Measurements from ENCODE around the gene PPP1R15B.

DNA sequence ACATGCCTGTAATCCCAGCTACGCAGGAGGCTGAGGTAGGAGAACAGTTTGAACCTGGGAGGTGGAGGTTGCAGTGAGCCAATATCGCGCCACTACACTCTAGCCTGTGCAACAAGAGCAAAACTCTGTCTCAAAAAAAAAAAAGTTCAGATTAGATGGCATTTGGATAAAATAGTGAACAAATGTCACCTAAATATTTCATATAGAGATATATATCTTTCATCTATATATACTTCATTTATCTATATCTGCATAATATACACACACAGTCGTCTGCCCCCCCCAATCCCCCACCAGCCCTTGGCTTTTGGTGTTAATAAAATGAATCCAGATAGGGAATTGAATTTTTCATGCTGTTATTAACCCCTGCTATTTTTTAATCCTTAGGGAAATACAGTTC lies 5.0 kb downstream of the PPP1R15B start:
- TF ChIP-seq, protein P1, sequence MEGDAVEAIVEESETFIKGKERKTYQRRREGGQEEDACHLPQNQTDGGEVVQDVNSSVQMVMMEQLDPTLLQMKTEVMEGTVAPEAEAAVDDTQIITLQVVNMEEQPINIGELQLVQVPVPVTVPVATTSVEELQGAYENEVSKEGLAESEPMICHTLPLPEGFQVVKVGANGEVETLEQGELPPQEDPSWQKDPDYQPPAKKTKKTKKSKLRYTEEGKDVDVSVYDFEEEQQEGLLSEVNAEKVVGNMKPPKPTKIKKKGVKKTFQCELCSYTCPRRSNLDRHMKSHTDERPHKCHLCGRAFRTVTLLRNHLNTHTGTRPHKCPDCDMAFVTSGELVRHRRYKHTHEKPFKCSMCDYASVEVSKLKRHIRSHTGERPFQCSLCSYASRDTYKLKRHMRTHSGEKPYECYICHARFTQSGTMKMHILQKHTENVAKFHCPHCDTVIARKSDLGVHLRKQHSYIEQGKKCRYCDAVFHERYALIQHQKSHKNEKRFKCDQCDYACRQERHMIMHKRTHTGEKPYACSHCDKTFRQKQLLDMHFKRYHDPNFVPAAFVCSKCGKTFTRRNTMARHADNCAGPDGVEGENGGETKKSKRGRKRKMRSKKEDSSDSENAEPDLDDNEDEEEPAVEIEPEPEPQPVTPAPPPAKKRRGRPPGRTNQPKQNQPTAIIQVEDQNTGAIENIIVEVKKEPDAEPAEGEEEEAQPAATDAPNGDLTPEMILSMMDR (IDR thresholded peaks at IDR 0.05): no peak
- no peak for TF ChIP-seq POLR2A (IDR thresholded peaks at IDR 0.05)
